GM21381 (cell line): Measurements from ENCODE around the gene FNDC3A.
A peak's percentile ranks its signal among the peaks of the same experiment; 100 is the strongest.

ENCODE experiments used
- ATAC-seq: cut with Tn5 transposase; IDR thresholded peaks from one replicate; pipeline ENCODE4 v1.9.1; 2021; ENCODE audit warnings: mild to moderate bottlenecking, moderate library complexity; ENCODE audit not compliant: unreplicated experiment

The FNDC3A gene, protein sequence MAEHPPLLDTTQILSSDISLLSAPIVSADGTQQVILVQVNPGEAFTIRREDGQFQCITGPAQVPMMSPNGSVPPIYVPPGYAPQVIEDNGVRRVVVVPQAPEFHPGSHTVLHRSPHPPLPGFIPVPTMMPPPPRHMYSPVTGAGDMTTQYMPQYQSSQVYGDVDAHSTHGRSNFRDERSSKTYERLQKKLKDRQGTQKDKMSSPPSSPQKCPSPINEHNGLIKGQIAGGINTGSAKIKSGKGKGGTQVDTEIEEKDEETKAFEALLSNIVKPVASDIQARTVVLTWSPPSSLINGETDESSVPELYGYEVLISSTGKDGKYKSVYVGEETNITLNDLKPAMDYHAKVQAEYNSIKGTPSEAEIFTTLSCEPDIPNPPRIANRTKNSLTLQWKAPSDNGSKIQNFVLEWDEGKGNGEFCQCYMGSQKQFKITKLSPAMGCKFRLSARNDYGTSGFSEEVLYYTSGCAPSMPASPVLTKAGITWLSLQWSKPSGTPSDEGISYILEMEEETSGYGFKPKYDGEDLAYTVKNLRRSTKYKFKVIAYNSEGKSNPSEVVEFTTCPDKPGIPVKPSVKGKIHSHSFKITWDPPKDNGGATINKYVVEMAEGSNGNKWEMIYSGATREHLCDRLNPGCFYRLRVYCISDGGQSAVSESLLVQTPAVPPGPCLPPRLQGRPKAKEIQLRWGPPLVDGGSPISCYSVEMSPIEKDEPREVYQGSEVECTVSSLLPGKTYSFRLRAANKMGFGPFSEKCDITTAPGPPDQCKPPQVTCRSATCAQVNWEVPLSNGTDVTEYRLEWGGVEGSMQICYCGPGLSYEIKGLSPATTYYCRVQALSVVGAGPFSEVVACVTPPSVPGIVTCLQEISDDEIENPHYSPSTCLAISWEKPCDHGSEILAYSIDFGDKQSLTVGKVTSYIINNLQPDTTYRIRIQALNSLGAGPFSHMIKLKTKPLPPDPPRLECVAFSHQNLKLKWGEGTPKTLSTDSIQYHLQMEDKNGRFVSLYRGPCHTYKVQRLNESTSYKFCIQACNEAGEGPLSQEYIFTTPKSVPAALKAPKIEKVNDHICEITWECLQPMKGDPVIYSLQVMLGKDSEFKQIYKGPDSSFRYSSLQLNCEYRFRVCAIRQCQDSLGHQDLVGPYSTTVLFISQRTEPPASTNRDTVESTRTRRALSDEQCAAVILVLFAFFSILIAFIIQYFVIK

DNA sequence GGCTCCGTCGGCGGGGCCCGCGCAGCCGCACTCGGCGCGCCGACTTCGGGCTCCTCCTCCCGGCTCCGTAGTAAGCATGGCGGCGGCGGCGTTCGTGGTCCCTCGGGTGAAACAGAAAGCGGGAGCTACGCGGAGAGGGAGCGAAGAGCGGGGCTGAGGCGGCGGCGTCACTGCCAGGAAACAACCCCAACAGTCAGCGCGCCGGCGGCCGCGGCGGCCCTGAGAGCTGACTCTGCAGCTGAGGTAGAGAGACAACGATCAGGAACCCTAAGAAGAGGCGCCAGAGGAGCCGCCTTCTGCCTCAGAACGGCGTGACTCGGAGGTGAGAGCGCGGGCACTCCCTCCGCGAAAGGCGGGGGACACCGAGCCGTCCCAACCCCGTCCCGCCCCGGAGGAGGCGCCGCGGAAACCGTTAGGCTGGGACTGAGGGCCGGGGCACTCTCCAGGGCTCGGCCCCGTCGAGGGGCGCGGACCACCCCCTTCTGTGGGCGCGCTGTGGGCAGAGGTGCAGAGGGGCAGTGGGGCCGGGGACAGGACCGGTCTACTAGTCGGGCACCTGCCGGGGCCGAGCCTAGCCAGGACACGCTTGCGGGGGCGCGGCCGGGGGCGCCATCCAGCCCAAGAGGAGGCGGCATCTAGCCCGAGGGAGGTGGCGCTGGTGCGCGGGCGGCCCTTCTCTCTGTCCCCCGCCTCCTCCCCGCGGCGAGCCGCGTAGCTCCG is at the start of gene FNDC3A:
Gene FNDC3A (plus strand): TSS at position 57 of the 720 bp plus-strand sequence. CDS start 30,279 bp downstream, outside the sequence.
- peak; percentile 60 for ATAC-seq

DNA sequence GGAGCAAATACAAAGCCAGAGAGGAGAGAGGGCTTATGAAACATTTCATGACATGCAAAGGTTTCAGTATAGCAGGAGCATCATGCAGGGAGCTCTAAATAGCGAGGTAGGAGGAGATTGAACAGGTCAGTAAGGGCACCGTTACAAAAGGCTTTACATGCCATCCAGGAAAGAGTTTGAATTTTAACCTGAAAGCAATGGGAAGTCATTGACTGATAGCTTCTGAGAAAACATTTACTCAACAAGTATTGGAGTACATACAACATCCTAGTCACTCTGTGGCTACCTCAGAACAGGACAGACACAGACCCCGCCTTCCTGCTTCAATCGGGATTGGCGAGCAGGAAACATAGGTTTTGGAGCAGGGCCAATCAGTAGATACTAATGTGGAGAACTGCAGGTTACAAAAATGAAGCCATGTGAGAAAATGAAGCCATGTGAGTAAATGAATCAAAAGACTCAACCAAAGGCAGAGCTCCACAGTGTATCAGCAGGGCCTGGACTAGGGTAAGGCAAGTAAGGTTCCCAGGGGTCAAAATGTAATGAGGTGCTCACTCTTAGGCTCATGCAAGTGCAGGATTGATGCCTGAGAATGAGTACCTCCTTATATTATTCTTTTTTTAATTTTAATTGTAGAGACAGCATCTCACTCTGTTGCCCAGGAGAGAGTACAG is 46.8 kb upstream of the FNDC3A start:
- no peak for ATAC-seq

DNA sequence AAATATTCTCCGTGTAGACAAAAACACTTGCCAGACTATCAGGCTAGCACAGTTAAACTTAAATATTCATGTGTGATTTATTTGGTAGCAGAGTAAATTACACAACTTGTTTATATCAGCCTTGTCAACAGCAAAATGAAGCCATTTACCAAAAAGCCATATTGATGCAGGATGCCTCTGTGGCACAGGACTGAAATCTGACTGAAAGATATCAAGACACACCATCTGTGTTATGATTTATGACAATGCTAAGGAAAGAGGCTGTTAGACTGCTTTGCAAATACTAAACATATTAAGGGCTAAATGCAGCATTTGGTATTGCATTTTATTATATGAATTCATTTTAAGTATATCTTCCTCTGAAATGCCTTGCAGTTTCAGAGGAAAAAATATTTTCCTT is 44.8 kb upstream of the FNDC3A start:
- no peak for ATAC-seq

DNA sequence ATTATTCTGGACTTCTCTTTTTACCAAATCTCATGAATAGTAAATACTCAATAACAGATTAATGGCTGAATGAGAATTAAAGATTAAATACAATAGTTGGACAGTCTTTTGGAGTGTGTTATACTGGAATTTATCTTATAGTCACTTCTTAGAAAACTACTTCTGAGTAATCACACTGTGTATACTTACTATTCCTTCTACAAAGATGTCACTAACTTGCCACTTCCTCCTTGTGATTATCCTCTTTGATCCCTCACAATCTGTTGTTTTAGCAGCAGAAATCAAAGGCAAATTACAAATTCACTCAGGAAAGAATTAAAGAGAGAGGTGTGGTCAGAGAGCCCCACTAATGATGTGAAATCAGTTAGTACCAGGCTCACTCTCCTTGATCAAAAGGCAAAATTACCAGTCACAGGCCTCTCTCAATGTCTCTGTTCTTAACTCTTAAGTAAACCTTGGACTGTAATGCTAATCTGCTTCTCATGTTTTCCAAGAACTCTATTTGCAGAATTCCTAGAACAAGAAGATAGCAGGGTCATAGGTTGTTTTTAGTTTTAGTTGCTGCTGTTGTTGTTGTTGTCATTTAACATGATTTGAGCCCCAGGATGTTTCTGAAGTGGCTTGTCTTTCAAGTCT is 37.3 kb upstream of the FNDC3A start:
- no peak for ATAC-seq

DNA sequence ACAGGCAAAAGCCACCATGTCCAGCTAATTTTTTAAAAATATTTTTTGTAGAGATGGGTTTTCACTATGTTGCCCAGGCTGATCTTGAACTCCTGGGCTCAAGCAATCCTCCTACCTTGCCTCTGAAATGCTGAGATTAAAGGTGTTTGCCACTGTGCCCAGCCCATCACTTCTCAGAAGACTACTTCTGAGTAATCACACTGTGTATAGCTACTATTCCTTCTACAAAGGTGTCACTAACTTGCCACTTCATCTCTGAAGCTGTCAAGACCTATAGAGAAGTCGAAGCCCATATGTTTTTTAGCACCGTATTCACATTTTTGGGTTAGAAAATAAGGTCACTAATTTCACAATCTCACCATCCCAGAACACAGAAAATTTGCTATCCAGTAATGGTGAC is 36.0 kb upstream of the FNDC3A start:
- no peak for ATAC-seq

DNA sequence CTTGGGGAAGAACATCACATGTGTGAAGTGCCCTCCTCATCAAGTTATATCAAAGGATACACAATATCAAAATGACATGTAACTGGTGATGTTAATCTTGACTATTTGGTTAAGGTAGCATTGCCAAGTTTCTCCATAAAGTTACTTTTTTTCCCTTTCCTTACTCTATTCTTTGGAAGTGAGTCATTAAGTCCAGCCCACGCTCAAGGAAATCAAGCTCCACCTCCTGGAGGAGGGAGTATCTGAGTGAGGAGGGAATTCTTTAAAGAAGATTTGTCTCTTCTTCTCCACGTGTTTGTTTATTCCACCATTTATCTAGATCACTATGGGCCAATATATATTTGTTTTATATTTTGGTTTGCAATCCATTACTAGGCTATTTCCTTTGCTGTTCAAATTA is 33.6 kb upstream of the FNDC3A start:
- ATAC-seq: no peak

DNA sequence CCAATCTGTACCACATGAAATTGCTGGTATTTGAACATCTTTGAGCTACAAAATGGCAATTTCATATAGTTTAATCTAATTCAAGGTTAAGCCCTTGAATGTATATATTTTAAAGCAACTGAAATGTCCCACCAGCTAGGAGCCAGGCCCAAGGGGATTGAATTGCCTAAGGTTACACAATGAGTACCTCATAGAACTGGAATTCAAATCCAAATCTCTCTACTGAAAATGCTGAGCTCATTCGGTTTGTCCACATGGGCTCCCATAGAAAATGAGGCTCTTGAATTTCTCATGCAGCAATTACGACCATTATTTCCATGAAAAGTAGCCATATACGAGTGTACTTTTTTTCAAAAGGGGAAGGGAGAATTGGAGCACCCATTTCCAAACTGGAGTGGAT is 31.5 kb upstream of the FNDC3A start:
- no peak for ATAC-seq

DNA sequence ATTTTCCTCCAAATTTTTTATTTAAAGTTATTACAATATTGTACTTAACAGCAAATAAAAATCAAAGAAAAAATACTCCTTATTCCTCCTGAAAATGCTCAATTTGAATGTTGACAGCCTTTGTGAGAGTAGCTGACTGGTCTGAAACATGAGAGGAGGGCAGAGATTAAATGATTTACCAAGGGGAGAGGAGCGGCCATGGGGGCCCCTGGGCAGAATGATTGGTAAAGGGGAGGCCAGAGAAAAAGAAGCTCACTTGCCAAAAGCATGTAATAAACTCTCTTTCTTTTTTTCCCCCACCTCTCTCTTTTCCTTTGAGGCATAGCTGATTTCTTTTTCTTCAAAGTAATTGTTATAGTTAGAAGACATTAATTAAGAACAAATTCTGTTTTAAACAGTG is 30.1 kb upstream of the FNDC3A start:
- no peak for ATAC-seq

DNA sequence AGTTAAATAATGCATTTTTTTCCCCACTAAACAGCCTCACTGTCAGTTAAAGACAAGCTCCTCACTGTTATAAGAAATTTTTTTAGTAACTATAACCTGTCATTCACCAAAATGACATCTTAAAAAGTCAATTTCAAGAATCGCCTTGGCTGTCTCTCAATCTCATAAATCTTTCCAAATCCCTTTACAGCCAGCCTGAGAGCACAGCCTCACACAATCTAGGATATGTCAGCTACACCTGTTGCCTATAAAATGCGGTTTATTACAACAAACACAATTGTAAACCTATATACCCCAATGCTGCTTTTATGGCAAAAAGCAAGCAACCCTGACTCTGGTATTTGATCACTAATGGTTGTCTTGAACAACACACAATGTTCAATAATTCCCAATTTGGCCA is 29.5 kb upstream of the FNDC3A start:
- no peak for ATAC-seq

DNA sequence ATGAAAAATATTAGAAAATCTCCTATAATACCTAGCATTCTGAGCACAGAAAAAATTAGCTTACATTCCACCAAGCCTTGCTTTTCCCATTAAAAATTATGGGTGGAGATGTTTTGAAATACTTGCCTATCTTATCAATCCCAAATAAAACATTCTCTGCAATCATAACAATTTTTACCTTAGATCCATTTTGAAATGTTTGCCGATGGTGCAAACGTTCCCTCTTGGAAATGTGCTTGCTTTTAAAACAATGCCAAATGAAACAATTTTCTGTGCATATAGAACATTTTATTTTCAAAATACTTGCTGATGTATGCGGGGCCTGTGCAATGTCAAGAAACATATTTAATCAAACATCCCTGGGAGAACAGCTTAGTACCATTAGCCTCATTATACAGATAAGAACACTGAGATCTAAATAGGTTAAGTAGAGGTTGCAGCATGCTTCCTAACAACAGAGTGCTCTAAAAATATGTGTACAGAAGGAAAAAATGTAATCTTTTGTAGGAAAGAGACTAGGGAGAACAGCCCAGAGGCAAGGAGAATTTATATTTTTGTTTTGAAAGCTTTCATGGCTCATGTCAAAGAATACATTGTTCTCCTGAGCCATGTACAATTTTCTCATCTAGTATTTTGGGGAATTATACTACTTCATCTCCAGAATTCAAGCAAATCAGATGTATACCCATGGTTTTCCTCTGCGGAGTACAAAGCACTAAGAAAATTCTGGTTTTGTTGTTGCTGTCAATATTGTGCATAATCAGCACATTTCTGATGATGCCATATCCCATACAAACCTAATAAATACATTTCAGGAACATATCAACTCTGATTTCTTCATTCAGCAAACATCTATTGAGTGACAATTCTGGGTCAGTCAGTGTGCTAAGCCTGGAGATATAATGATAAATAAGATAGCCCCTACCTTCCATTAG is 25.9 kb upstream of the FNDC3A start:
- ATAC-seq: no peak

DNA sequence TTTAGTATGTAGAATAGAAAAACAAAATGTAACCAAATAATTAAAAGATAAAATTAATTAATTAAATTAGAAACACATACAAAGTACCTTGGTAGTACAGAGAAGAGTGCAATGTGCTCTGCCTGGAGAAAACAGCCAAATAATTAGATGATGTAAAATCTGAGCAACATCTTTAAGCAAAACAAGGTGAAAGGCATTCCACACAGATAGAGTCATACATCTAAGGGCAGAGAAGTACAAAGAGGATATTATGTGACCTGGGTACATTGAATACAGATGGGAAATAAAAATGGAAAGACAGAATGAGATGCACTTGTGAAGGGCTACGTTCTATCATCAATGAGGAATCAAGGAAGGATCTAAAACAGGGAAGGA is 25.2 kb upstream of the FNDC3A start:
- no peak for ATAC-seq

DNA sequence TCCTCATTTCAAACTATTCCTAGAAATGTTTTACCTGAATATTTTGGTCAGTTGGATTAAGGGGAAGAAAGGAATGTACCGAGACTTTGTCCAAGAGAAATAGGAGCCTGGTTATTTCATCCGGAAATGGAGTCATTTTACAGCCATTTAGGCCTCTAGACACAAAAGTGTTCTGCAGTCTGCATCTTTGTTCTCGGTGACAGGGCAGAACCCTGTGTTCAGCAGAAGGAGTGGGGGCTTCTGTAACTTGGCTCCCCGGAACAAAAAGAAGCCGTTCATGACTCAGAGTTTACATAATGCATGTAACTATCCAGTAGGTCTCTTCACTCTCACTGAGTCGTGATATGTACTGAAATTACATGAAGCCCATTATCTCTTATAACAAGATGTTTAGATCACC is 21.6 kb upstream of the FNDC3A start:
- ATAC-seq: no peak

DNA sequence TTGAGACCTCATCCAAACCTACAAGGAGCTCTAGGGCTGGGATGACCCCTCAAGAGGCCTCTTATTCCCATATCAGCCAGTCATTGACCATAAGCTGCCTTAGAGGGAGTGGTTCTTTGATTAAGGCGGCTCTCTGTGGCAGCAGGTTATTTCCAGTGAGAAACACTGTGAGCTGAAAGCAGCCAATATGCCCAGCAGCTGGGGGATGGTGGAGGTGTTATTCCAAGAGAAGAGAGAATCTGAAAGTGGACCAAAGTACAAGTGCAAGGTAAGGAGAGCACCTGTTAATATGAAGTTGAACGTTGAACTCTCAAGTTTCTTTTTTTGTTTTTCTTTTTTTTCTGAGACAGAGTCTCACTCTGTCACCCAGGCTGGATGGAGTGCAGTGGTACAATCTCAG is 20.2 kb upstream of the FNDC3A start:
- no peak for ATAC-seq

DNA sequence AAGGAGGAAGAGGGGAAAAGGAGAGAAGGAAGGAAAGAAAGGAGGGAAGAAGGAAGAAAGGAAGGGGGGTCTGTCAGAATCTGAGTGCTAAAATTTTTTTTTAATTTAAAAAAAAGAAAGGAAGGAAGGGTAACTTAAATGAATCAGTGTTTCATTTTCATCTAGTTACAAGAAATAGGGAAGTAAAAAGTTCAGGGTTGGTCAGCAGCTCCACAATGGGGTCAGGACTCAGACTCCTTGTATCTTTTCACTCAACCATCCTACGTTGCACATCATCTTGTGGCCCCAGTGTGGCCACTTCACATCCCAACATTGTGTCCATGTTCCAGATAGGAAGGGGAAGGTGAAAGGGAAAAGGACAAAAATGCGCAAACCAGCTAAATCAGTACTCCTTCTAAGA is 14.3 kb upstream of the FNDC3A start:
- ATAC-seq: no peak

DNA sequence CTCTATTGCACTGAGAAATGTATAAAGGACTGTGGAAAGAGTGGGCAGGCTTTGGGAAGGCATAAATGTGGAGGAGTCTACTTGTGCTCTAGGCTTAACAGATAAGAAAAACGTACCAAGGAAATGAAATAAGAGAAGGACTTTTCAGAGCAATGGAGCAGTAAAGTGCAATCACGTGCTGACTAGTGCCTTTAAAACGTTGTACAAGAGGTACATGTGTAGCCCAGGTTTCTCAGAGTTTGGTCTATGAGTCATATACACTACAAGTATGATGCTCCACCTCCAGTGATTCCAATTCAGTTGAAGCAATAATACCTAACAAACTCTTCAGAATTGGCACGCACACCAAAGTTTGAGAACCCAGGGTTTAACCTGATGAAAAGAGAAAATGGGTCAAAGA is 13.4 kb upstream of the FNDC3A start:
- no peak for ATAC-seq

DNA sequence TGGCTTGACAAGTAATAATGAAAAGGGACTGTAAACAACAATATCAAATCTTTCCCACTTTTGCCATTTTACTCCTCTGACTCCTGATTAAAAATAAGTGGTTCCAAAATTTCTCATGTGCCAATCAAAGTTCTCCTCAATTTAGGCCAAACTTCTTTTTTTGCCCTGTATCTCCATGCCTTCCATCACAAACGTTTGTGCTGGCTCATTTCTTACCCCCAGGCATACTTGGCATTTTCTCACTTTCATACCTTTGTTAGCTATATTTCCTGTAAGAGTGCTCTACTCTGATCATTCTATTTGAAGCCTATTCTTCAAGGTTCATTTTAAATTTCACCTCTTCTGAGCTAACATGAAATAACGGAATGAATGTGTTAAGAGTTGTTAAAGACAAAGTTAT is 10.0 kb upstream of the FNDC3A start:
- ATAC-seq: no peak

DNA sequence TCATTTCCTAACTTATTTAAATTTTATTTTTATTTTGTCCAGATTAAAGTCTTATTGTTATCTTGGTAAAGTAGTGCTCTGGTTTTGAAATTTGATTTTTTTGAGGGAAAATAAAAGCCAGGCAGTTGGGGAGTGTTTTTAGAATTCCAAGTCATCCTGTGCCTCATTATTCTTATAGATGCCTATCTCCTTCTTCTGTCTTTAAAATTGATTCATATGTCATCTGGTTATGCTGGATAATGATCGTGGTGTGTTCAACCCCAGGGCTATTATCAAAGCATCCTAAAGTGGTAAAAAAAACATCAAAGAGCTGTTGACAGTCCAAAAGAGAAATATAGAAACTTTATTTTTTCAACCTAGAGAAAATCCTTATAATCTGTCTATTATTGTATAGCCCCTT is 6.0 kb upstream of the FNDC3A start:
- no peak for ATAC-seq

DNA sequence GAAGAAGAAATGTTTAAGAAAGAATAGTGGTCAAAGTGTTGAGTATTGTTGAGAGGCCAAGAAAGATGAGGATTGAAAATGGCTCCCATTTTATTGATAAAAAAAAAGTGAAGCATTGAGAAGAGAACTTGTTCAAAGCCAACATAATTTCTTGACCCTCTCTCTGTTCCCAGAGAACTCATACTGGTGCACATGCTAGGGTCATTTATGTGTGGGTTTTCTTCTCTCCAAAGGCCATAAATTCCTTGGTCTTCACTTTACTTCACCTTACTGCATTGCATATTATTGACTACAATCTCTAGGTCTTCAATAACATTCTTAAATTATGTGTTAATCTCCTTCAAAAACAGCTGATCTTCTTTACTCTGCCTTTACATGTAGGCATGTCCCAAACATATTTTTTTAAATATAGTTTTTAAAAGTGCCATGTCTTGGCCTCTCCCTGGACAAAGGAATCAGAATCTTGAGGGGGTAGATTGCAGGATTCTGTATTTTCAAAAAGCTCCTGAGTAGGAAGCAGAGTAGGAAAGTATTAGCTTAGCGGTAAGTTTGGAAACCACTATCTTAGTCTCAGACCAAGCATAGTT is 1.8 kb upstream of the FNDC3A start:
- no peak for ATAC-seq
